K562 (cell line): ENCODE data around the gene XPO6. TPM values are rescaled to one million over a fixed set of nuclear protein-coding genes. Genes with fewer than 3 reads are reported as not detected.
A peak's percentile ranks its signal among the peaks of the same experiment; 100 is the strongest.

Experiments used
- DNMT1 ChIP-seq: fragments of 450-650 bp; IDR thresholded peaks from 2 replicates; pipeline ENCODE4 v1.6.1; 2016; ENCODE audit warnings: antibody characterized with exemption, mild to moderate bottlenecking
- DPF2 ChIP-seq: fragments of 450-650 bp; IDR thresholded peaks from 2 replicates; pipeline ENCODE4 v1.6.1; 2016
- FOXJ2 ChIP-seq: fragments of 200-800 bp; sonication (Bioruptor generic); IDR thresholded peaks from 2 replicates; pipeline ENCODE4 v1.6.1; 2016; ENCODE audit warnings: missing genetic modification characterization, missing compliant biosample characterization
- NR2C2 ChIP-seq, 2 experiments: fragments of 200-800 bp in 1 of 2; sonication (Bioruptor generic) in 1 of 2; sonication (generic) in 1 of 2; formaldehyde crosslinking in 1 of 2; IDR thresholded peaks; 2 replicates each; pipeline versions ENCODE4 v1.6.1 to v1.8.0; 2016 to 2022; ENCODE audit warnings: mild to moderate bottlenecking in 1 of 2, missing compliant biosample characterization in 1 of 2, missing genetic modification characterization in 1 of 2, missing genetic modification reagents in 1 of 2
- NRF1 ChIP-seq, 2 experiments: fragments of 450-650 bp; IDR thresholded peaks in 1 of 2; conservative IDR thresholded peaks in 1 of 2; 2 replicates each; pipeline ENCODE4 v1.6.1; 2014; ENCODE audit warnings: mild to moderate bottlenecking in 2 of 2
- PHF20 ChIP-seq: fragments of 450-650 bp; IDR thresholded peaks from 2 replicates; pipeline ENCODE4 v1.6.1; 2018; ENCODE audit not compliant: partially characterized antibody
- RBM25 ChIP-seq: fragments of 200-400 bp; formaldehyde crosslinking; IDR thresholded peaks from 2 replicates; pipeline ENCODE4 v1.6.1; 2018; ENCODE audit warnings: low read length, low read depth, moderate library complexity; ENCODE audit not compliant: severe bottlenecking
- RBM39 ChIP-seq: fragments of 200-400 bp; formaldehyde crosslinking; optimal IDR thresholded peaks from 2 replicates; pipeline ENCODE3; 2018; ENCODE audit warnings: low read depth, low read length
- SREBF1 ChIP-seq: fragments of 150-350 bp; IDR thresholded peaks from 2 replicates; pipeline ENCODE4 v1.6.1; 2014; ENCODE audit warnings: antibody characterized with exemption, low read depth, low read length, borderline replicate concordance
- TRIM28 ChIP-seq: fragments of 450-650 bp; IDR thresholded peaks from 2 replicates; pipeline ENCODE4 v1.6.1; 2017
- ZKSCAN1 ChIP-seq: fragments of 150-350 bp; IDR thresholded peaks from 2 replicates; pipeline ENCODE4 v1.6.1; 2016; ENCODE audit warnings: low read depth, low read length
- ZNF445 ChIP-seq: fragments of 250-450 bp; sonication (Bioruptor Pico); IDR thresholded peaks from 2 replicates; pipeline ENCODE4 v1.4.0; 2020; ENCODE audit warnings: low read depth, mild to moderate bottlenecking, moderate library complexity
- ZNF695 ChIP-seq: fragments of 450-650 bp; formaldehyde crosslinking; IDR thresholded peaks from 2 replicates; pipeline ENCODE4 v1.4.0; 2020; ENCODE audit warnings: mild to moderate bottlenecking, moderate library complexity
- polyA plus RNA-seq, 8 experiments: library from polyadenylated mRNA; depleted of rRNA in 4 of 8; stranded (reverse) in 5 of 8; unstranded in 3 of 8; fragments of >200 nt; fragmentation: Nextera tagmentation in 2 of 8; fragmentation: Illumina TruSeq in 1 of 8; extraction: Ambion mirVana in 2 of 8; extraction: Trizol in 1 of 8; gene quantifications; 2 replicates each; pipeline versions ENCODE4 v1.2.1 to v1.2.3, GENCODE V29; 2011 to 2014; ENCODE audit warnings: inconsistent platforms in 1 of 8, missing spikeins in 1 of 8
- total RNA-seq, 7 experiments: library from RNA; depleted of rRNA in 6 of 7; stranded (reverse); fragments of >200 nt in 6 of 7; fragmentation: Illumina TruSeq in 2 of 7; extraction: Trizol in 2 of 7; gene quantifications; 2 replicates each; pipeline versions ENCODE4 v1.2.1 to v1.2.3, GENCODE V29; 2011 to 2021; ENCODE audit warnings: low replicate concordance in 1 of 7
- TF ChIP-seq, protein P1 (sequence below): fragments of 450-650 bp; IDR thresholded peaks from 2 replicates; pipeline ENCODE4 v1.6.1; 2016; ENCODE audit warnings: antibody characterized with exemption
- TF ChIP-seq, protein P2 (sequence below): fragments of 150-350 bp; conservative IDR thresholded peaks from 2 replicates; pipeline ENCODE4 v1.6.1; 2014; ENCODE audit warnings: low read length
- TF ChIP-seq, protein P3 (sequence below): IDR thresholded peaks from 3 replicates; pipeline ENCODE4 v1.6.1; 2011; ENCODE audit warnings: borderline replicate concordance, mild to moderate bottlenecking; ENCODE audit not compliant: insufficient read length, insufficient read depth
- TF ChIP-seq, protein P4 (sequence below): fragments of 450-650 bp; IDR thresholded peaks from 2 replicates; pipeline ENCODE4 v1.7.0; 2016; ENCODE audit warnings: borderline replicate concordance
- TF ChIP-seq, protein P5 (sequence below): fragments of 250-450 bp; sonication (Bioruptor Pico); IDR thresholded peaks from 2 replicates; pipeline ENCODE4 v1.8.0; 2021; ENCODE audit warnings: moderate library complexity, mild to moderate bottlenecking, inconsistent platforms
- TF ChIP-seq, protein P6 (sequence below): sonication (generic); formaldehyde crosslinking; IDR thresholded peaks from 2 replicates; pipeline ENCODE4 v1.8.0; 2022; ENCODE audit warnings: mild to moderate bottlenecking, missing genetic modification reagents
- TF ChIP-seq, protein P7 (sequence below): sonication (generic); formaldehyde crosslinking; IDR thresholded peaks from 2 replicates; pipeline ENCODE4 v1.9.0; 2022; ENCODE audit warnings: mild to moderate bottlenecking, missing genetic modification reagents

XPO6 gene
- total and polyA plus RNA-seq, 9 of the 15 experiments (the other 6 are each of a cell fraction or from before 2014, with no cell fraction given) = 11.2 to 196 (median 119) TPM

DNA sequence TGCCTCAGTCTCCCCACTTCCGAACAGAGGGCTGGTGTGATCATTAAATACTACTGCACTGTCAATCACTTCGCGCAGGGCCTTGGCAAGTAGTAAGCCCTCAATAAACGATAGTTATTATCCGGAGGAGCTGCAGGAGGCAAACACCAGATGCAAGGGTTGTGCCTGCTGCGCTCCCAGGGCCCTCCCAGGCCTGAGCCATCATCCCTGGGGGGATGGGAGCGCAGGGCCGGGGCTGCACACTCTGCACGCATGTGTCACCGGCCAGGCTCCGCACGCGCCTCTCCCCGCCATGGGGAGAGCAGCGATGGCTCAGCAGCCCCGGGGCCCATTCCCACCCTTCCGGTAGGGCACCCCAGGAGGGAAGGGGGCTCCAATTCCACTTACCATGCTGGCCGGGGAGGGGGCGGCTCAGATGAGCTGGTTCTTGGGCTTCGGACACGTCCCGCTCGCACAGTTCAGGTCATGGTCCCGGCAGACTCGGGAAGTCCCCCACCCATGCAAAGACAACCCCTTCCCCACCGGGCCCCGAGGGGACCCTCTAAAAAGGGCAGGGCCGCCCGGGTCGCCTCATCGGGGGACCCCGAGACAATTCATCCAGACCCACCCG is 681 bp downstream of the XPO6 start (continued):
- TF ChIP-seq, protein P1, sequence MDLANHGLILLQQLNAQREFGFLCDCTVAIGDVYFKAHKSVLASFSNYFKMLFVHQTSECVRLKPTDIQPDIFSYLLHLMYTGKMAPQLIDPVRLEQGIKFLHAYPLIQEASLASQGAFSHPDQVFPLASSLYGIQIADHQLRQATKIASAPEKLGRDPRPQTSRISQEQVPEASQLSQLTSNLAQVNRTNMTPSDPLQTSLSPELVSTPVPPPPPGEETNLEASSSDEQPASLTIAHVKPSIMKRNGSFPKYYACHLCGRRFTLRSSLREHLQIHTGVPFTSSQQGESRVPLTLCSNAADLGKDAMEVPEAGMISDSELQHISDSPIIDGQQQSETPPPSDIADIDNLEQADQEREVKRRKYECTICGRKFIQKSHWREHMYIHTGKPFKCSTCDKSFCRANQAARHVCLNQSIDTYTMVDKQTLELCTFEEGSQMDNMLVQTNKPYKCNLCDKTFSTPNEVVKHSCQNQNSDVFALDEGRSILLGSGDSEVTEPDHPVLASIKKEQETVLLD = peak; percentile 34; the same call in 1 of the 2 replicates
- TF ChIP-seq, protein P2, sequence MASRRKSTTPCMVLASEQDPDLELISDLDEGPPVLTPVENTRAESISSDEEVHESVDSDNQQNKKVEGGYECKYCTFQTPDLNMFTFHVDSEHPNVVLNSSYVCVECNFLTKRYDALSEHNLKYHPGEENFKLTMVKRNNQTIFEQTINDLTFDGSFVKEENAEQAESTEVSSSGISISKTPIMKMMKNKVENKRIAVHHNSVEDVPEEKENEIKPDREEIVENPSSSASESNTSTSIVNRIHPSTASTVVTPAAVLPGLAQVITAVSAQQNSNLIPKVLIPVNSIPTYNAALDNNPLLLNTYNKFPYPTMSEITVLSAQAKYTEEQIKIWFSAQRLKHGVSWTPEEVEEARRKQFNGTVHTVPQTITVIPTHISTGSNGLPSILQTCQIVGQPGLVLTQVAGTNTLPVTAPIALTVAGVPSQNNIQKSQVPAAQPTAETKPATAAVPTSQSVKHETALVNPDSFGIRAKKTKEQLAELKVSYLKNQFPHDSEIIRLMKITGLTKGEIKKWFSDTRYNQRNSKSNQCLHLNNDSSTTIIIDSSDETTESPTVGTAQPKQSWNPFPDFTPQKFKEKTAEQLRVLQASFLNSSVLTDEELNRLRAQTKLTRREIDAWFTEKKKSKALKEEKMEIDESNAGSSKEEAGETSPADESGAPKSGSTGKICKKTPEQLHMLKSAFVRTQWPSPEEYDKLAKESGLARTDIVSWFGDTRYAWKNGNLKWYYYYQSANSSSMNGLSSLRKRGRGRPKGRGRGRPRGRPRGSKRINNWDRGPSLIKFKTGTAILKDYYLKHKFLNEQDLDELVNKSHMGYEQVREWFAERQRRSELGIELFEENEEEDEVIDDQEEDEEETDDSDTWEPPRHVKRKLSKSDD = no peak
- TF ChIP-seq FOXJ2 (no peak), DNMT1 (no peak), NRF1 (conservative IDR thresholded peaks at IDR 0.05 in 1 of 2, IDR thresholded peaks at IDR 0.05 in 1 of 2) (peak; percentile 79 to 83), RBM25 (no peak), RBM39 (no peak), ZNF445 (CRISPR knock-in tag) (no peak), DPF2 (no peak), NR2C2 (CRISPR knock-in tag; IDR thresholded peaks at IDR 0.05) (0 out of 2 replicates have a peak, but pooled peaks have one; percentile 63), NR2C2 (tag; IDR thresholded peaks at IDR 0.05) (no peak), TRIM28 (no peak), SREBF1 (no peak), ZKSCAN1 (no peak), ZNF695 (CRISPR knock-in tag) (no peak), PHF20 (peak; percentile 20)
- TF ChIP-seq, protein P3, sequence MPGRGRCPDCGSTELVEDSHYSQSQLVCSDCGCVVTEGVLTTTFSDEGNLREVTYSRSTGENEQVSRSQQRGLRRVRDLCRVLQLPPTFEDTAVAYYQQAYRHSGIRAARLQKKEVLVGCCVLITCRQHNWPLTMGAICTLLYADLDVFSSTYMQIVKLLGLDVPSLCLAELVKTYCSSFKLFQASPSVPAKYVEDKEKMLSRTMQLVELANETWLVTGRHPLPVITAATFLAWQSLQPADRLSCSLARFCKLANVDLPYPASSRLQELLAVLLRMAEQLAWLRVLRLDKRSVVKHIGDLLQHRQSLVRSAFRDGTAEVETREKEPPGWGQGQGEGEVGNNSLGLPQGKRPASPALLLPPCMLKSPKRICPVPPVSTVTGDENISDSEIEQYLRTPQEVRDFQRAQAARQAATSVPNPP = no peak
- TF ChIP-seq, protein P4, sequence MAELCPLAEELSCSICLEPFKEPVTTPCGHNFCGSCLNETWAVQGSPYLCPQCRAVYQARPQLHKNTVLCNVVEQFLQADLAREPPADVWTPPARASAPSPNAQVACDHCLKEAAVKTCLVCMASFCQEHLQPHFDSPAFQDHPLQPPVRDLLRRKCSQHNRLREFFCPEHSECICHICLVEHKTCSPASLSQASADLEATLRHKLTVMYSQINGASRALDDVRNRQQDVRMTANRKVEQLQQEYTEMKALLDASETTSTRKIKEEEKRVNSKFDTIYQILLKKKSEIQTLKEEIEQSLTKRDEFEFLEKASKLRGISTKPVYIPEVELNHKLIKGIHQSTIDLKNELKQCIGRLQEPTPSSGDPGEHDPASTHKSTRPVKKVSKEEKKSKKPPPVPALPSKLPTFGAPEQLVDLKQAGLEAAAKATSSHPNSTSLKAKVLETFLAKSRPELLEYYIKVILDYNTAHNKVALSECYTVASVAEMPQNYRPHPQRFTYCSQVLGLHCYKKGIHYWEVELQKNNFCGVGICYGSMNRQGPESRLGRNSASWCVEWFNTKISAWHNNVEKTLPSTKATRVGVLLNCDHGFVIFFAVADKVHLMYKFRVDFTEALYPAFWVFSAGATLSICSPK = no peak
- TF ChIP-seq, protein P5, sequence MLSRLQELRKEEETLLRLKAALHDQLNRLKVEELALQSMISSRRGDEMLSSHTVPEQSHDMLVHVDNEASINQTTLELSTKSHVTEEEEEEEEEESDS (CRISPR knock-in tag) = no peak
- TF ChIP-seq, protein P6, sequence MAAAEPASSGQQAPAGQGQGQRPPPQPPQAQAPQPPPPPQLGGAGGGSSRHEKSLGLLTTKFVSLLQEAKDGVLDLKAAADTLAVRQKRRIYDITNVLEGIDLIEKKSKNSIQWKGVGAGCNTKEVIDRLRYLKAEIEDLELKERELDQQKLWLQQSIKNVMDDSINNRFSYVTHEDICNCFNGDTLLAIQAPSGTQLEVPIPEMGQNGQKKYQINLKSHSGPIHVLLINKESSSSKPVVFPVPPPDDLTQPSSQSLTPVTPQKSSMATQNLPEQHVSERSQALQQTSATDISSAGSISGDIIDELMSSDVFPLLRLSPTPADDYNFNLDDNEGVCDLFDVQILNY (CRISPR knock-in tag) = no peak
- TF ChIP-seq, protein P7, sequence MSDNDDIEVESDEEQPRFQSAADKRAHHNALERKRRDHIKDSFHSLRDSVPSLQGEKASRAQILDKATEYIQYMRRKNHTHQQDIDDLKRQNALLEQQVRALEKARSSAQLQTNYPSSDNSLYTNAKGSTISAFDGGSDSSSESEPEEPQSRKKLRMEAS (CRISPR knock-in tag) = peak; percentile 94
